Measurements from ENCODE around the gene MRPL3. TPM values are rescaled to one million over a fixed set of nuclear protein-coding genes. Genes with fewer than 3 reads are reported as not detected.

MRPL3 gene
- polyA plus RNA-seq, 1 of the 3 experiments (the other 2 are of a cell fraction): 73.7 TPM

GRCh38 chr3:131503320-131503635, 507 bp upstream of the MRPL3 start:
- H3K9me2 ChIP-seq: no peaks in the 10 kb centered on the region
- peak overlapping the region; percentile 89; the same call in 1 of the 2 replicates for H3K9ac ChIP-seq
- H3K4me3 ChIP-seq (ENCODE audit: low read depth in 2 of 2, low read length in 1 of 2): peak overlapping the region; percentile 84 to 99
- H3K9me3 ChIP-seq: no peaks in the 10 kb centered on the region
- no peaks in the 10 kb centered on the region for H3K27me3 ChIP-seq (ENCODE audit: insufficient read depth)
- ChIA-PET CTCF (no interaction called here), POLR2A (no interaction called here)
- peak; percentile 20 for DNase-seq
- peak overlapping the region; percentile 20 to 72; a peak in 3 of 4 replicates for H3K27ac ChIP-seq (ENCODE audit: low read depth in 2 of 2, low read length in 1 of 2)
- H3K79me2 ChIP-seq (ENCODE audit: insufficient read depth): peaks cover 45% of the 10 kb centered on the region
- H3K36me3 ChIP-seq (replicated peaks in 1 of 2; ENCODE audit: control insufficient read depth in 1 of 2, insufficient read depth in 2 of 2, low read length in 1 of 2): peaks cover 26 to 29% of the 10 kb centered on the region in 2 experiments
- peak overlapping the region; percentile 94 for H3K4me2 ChIP-seq
- H3F3A ChIP-seq (replicated peaks; ENCODE audit: insufficient read depth): no peaks in the 10 kb centered on the region
- no peaks in the 10 kb centered on the region for H4K20me1 ChIP-seq (ENCODE audit: insufficient read depth)
- TF ChIP-seq RFX5 (IDR thresholded peaks at IDR 0.05; ENCODE audit: low read length) (no peak), MEF2A (IDR thresholded peaks at IDR 0.05; ENCODE audit: borderline replicate concordance, low read depth) (no peak), SIN3A (IDR thresholded peaks at IDR 0.05; ENCODE audit: borderline replicate concordance, low read depth, low read length) (no peak), GABPA (IDR thresholded peaks at IDR 0.05; ENCODE audit: low read depth) (no peak)
- H2AFZ ChIP-seq (ENCODE audit: low read depth): peak overlapping the region; percentile 100
- H3K4me1 ChIP-seq (ENCODE audit: control insufficient read depth in 1 of 2, insufficient read depth in 2 of 2, low read depth in 1 of 2, low read length in 1 of 2): peaks cover 0 to 12% of the 10 kb centered on the region in 2 experiments; a peak in 2 of 4 replicates

- ChIA-PET POLR2A (no interaction called here), CTCF (no interaction called here)
- peaks cover 39 to 42% of the 10 kb centered on the region in 2 experiments for H3K36me3 ChIP-seq (replicated peaks in 1 of 2; ENCODE audit: control insufficient read depth in 1 of 2, insufficient read depth in 2 of 2, low read length in 1 of 2)
- H3K4me1 ChIP-seq (ENCODE audit: control insufficient read depth in 1 of 2, insufficient read depth in 2 of 2, low read depth in 1 of 2, low read length in 1 of 2): peaks cover 0 to 12% of the 10 kb centered on the region in 2 experiments; a peak in 2 of 4 replicates
- H3K4me3 ChIP-seq (ENCODE audit: low read depth in 2 of 2, low read length in 1 of 2): peak overlapping the region; percentile 84 to 99
- no peaks in the 10 kb centered on the region for H3F3A ChIP-seq (replicated peaks; ENCODE audit: insufficient read depth)
- H3K9me2 ChIP-seq: no peaks in the 10 kb centered on the region
- DNase-seq: peak; percentile 18
- H4K20me1 ChIP-seq (ENCODE audit: insufficient read depth): no peaks in the 10 kb centered on the region
- 30% methylated on average over 2 of the region's 2 CpGs for WGBS (ENCODE audit: low lambda C conversion rate)
- TF ChIP-seq CHD2 (IDR thresholded peaks at IDR 0.05; ENCODE audit: low read length, partially characterized antibody) (no peak), SIN3A (IDR thresholded peaks at IDR 0.05; ENCODE audit: borderline replicate concordance, low read depth, low read length) (no peak), GATA2 (CRISPR knock-in tag; IDR thresholded peaks at IDR 0.05) (no peak), CTCF (IDR thresholded peaks at IDR 0.05) (no peak), EP300 (IDR thresholded peaks at IDR 0.05; ENCODE audit: borderline replicate concordance in 1 of 2, low read depth in 1 of 2, low read length in 1 of 2) (no peak), JUND (IDR thresholded peaks at IDR 0.05) (no peak), RFX5 (IDR thresholded peaks at IDR 0.05; ENCODE audit: low read length) (no peak), YY1 (IDR thresholded peaks at IDR 0.05; ENCODE audit: low read depth) (no peak), TCF12 (IDR thresholded peaks at IDR 0.05) (no peak), MAX (IDR thresholded peaks at IDR 0.05; ENCODE audit: low read depth) (no peak)
- peak overlapping the region; percentile 70 to 78; a peak in 2 of 4 replicates for H3K27ac ChIP-seq (ENCODE audit: low read depth in 2 of 2, low read length in 1 of 2)
- H3K9me3 ChIP-seq: no peaks in the 10 kb centered on the region
- H3K27me3 ChIP-seq (ENCODE audit: insufficient read depth): no peaks in the 10 kb centered on the region
- H3K4me2 ChIP-seq: peak overlapping the region; percentile 94
- peak overlapping the region; percentile 89 for H3K9ac ChIP-seq
- H2AFZ ChIP-seq (ENCODE audit: low read depth): peak overlapping the region; percentile 100
- H3K79me2 ChIP-seq (ENCODE audit: insufficient read depth): peaks cover 56% of the 10 kb centered on the region
Observed at GRCh38 chr3:131501949-131502348, 822 bp downstream of the MRPL3 start.
